Fibroblast of lung (primary cell): ENCODE results near the gene ZSWIM4.

ENCODE experiments used
- EZH2 ChIP-seq: IDR thresholded peaks from 2 replicates; pipeline ENCODE4 v1.5.1; 2012; ENCODE audit warnings: low read length, control low read depth, mild to moderate bottlenecking; ENCODE audit errors: missing control alignments
- TF ChIP-seq, protein P1 (sequence below), 2 donors: IDR thresholded peaks in 1 of 2; conservative IDR thresholded peaks in 1 of 2; 1 replicate in 1 of 2; 2 replicates in 1 of 2; pipeline ENCODE4 v1.5.1; 2011 to 2012; ENCODE audit warnings: low read length in 2 of 2, control low read depth in 1 of 2, inconsistent platforms in 1 of 2, low read depth in 1 of 2, mild to moderate bottlenecking in 1 of 2

DNA sequence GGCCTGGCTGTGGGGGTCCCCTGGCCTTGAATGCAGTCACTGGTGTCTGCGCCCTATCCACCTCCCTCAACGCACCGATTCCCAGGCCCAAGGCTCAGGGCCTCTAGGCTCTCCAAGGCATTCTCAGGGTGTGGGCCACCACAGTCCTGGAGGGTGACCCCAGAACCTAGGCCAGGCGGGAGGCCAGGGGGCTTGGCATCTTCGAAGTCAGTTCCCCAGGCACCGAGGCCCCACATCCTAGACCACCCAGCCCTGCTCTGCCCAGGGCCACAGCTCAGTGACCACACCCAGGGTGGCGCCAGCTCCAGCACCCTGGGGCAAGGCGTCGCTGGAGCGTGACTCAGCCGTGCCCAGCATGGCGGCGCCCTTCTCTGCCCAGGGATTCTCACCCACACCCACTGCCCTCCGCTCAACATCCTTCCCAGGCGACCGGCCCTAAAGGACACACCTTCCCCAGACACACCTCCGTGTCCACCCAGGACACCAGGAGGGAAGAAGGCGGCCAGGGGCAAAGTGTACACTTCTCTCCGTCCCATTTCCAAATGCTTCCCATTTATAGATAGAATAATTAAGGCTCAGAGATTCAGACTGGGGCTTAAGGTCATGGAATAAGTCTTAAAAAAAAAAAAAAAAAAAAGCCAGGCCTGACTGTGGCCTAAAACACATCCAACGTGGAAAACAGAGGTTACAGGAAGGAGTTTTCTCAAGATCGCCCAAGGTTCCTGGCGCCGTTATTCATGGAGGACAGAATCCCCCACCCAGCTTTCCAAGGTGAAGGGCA, 45.3 kb downstream of the ZSWIM4 start:
- TF ChIP-seq, protein P1, sequence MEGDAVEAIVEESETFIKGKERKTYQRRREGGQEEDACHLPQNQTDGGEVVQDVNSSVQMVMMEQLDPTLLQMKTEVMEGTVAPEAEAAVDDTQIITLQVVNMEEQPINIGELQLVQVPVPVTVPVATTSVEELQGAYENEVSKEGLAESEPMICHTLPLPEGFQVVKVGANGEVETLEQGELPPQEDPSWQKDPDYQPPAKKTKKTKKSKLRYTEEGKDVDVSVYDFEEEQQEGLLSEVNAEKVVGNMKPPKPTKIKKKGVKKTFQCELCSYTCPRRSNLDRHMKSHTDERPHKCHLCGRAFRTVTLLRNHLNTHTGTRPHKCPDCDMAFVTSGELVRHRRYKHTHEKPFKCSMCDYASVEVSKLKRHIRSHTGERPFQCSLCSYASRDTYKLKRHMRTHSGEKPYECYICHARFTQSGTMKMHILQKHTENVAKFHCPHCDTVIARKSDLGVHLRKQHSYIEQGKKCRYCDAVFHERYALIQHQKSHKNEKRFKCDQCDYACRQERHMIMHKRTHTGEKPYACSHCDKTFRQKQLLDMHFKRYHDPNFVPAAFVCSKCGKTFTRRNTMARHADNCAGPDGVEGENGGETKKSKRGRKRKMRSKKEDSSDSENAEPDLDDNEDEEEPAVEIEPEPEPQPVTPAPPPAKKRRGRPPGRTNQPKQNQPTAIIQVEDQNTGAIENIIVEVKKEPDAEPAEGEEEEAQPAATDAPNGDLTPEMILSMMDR (conservative IDR thresholded peaks at IDR 0.05 in 1 of 2, IDR thresholded peaks at IDR 0.05 in 1 of 2; ENCODE audit: low read depth in 1 of 2, low read length in 2 of 2): no peak
- TF ChIP-seq EZH2: no peak
